Left ventricle myocardium superior (tissue), 1 donor: ENCODE data around the gene SPTBN1. TPM values are rescaled to one million over a fixed set of nuclear protein-coding genes. Genes with fewer than 3 reads are reported as not detected.
"Not testable (repeated sequence)": the region's sequence is repeated elsewhere in the genome, so short reads cannot be mapped to it uniquely, and the experiment has no call there.

Experiments
- ATAC-seq: fragments of 200-7000 bp; cut with Tn5 transposase; one replicate; pipeline ENCODE4 v1.9.1; 2020; ENCODE audit warnings: mild to moderate bottlenecking, moderate library complexity
- DNase-seq: peaks from one replicate; pipeline ENCODE4 v3.0.0-alpha.2; 2020
- intact Hi-C: fragments of 100-400 bp; cut with micrococcal nuclease; formaldehyde crosslinking; loops from one replicate; pipeline ENCODE4 v1.11.0; 2022
- total RNA-seq: library from RNA; stranded (reverse); fragmentation: NEBNext Ultra II Directional; extraction: Animal tissue kit (Norgen Biotek cat#: 25700); gene quantifications from one replicate; pipeline ENCODE4 v1.2.1, GENCODE V29; 2021
- donor health status: DM: no; HTN: yes; CAD: no; lungs with severe emphysema.

SPTBN1 gene
- total RNA-seq, 1 donor from 2014 or later = 468 TPM

DNA sequence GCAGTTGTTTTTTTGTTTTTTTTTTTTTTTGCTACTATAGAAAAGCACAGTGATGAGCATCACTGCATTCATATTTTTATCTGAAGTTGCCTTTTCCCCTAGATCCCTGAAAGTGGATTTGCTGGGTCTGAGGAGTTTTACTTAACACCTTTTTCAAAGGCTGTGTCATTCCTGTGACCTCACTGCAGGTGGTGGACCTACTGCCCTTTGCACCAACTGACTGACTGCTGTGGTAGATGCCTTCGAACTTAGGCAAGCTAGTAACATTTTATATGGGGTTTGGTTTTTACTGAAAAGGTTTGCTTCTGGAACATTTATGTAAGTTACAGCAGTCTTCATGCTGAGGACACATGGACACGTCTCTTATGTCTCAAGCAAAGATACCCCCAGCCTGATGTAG is 36.2 kb downstream of the SPTBN1 start:
- no peak for DNase-seq
- intact Hi-C loops = no loop called here
- ATAC-seq = no peak

DNA sequence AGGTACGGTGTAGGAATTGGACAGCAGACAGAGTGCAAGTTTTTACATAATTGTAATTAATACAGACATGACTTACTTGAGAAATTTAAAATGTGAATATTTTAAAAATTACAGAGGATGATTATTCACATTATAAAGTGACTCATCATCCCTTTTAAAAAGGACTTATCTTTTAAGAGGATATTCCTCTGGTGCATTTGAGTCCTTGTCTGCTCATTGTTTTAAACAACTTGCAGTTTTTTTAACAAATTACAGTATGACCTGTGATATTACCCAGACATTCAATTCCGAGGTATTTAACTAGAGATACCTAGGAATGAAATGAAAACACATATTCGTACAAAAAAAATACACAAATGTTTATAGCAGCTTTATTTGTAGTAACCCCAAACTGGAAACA is 38.0 kb downstream of the SPTBN1 start:
- DNase-seq (no peak), ATAC-seq (no peak)
- intact Hi-C loops = no loop called here

- intact Hi-C loops = no loop called here
- DNase-seq = no peak
- ATAC-seq = no peak
These were observed 40.8 kb downstream of the SPTBN1 start for GRCh38 chr2:54496920-54497319.

- peak; percentile 35 for DNase-seq
- peak; percentile 59 for ATAC-seq
- intact Hi-C loops = no loop called here
These were observed 41.9 kb downstream of the SPTBN1 start for GRCh38 chr2:54497763-54498680.

GRCh38 chr2:54499661-54500060 is 43.5 kb downstream of the SPTBN1 start:
- peak; percentile 56 for ATAC-seq
- DNase-seq = no peak
- intact Hi-C loops = no loop called here

DNA sequence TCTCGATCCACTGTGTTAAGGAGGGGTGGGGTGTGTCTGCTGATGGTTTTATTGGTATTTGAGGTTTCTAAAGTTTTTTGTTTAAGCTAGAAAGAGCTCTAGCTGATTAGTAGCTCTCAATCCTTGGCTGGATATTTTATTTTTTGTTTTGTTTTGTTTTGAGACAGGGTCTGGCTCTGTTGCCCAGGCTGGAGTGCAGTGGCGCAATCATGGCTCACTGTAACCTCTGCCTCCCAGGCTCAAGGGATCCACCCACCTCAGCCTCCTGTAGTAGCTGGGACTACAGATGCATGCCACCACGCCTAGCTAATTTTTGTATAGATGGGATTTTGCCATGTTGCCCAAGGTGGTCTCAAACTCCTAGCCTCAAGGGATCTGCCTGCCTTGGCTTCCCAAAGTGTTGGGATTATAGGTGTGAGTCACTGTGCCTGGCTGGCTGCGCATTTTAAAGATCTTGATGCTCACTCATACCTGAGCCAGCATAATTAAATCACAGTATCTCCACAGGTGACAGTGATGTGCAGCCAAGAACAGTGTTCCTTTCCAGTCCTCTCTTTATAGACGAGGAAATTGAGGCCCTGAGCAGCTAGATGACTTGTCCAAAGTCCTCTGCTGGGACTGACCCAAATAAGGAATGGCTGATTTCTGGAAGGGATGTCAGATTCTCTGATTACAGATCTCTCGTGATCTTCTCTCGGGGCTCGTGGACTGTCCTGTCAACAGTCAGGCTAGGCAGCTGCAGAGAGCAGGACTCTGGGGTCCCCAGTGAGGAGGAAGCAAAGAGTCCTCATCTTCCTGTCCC is 44.5 kb downstream of the SPTBN1 start:
- ATAC-seq (peak; percentile 67), DNase-seq (peak; percentile 57)
- intact Hi-C loops = no loop called here

DNA sequence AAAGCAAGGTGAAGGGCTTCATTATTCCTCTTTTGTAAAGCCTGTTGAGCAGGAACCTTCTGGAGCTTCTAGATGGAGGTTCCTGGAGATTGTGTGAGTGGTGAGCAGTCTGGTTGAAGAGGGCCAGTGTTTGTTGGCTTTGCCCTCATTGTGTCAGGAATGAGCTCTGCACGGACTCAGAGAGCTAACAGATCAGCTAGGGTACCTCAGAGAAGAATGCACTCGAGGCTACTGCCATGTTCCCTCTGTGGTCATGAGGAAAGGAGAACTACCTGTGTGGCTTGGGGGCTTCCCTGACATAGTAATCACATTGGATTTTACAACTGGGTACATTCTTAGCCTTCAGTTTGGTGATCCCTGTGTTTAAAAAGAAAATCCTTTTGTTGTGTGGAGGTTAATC is 46.6 kb downstream of the SPTBN1 start:
- ATAC-seq = no peak
- intact Hi-C loops = no loop called here
- DNase-seq = no peak

DNA sequence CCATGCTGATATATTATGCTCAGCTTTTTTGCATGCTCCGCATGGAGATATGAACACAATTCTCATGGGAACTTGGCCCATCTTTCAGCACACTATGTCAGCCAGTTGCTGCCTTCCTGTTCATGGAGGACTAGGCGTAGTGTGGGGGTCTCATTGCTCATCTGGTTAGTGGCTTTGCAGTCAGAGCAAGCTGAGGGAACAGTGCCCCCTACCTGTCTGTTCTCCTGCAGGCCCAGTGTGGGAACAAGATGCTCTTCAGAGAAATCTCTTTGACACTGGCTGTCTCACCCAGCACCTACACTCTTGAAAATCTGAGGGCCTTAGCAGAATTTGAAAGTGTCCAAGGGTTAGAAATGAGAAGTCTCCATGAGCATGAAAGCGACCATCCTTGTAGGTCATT is 47.1 kb downstream of the SPTBN1 start:
- intact Hi-C loops = no loop called here
- DNase-seq (no peak), ATAC-seq (peak; percentile 10)

GRCh38 chr2:54503828-54504227 is 47.7 kb downstream of the SPTBN1 start:
- ATAC-seq (no peak), DNase-seq (no peak)
- intact Hi-C loops = no loop called here

- ATAC-seq = no peak
- intact Hi-C loops = no loop called here
- no peak for DNase-seq
These were observed 48.7 kb downstream of the SPTBN1 start for GRCh38 chr2:54504866-54505265.

GRCh38 chr2:54508541-54508940 is 52.4 kb downstream of the SPTBN1 start:
- no peak for ATAC-seq
- DNase-seq = no peak
- intact Hi-C loops = no loop called here

DNA sequence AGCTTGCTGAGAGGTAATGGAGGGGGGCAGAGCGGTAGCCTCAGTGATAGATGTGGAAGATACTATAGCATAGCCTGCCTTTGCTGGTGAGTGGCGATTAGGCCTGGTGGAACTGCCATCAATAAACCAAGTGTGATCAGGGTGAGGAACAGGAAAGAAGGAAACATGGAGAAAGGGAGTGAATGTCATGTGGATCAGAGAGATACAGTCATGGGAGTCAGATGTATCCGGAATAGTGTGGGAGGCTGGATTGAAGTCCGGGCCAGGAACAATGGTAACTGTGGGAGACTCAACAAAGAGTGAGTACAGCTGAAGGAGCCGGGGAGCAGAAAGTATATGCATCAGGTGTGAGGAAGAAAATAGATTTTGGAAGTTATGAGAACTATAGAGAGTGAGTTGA is 52.9 kb downstream of the SPTBN1 start:
- intact Hi-C loops, ATAC-seq, DNase-seq: not testable (repeated sequence)

- ATAC-seq (no peak), DNase-seq (no peak)
- intact Hi-C loops = no loop called here
These were observed 54.8 kb downstream of the SPTBN1 start for GRCh38 chr2:54510916-54511315.

- no peak for DNase-seq
- intact Hi-C loops = no loop called here
- ATAC-seq = no peak
These were observed 56.1 kb downstream of the SPTBN1 start for GRCh38 chr2:54512183-54512582.

GRCh38 chr2:54512663-54513362 is 56.7 kb downstream of the SPTBN1 start:
- intact Hi-C loops = no loop called here
- ATAC-seq (no peak), DNase-seq (no peak)

- DNase-seq (no peak), ATAC-seq (no peak)
- intact Hi-C loops = no loop called here
These were observed 57.2 kb downstream of the SPTBN1 start for GRCh38 chr2:54513363-54513715.

- ATAC-seq (peak; percentile 27), DNase-seq (no peak)
- intact Hi-C loops = no loop called here
These were observed 58.9 kb downstream of the SPTBN1 start for GRCh38 chr2:54514822-54515569.

DNA sequence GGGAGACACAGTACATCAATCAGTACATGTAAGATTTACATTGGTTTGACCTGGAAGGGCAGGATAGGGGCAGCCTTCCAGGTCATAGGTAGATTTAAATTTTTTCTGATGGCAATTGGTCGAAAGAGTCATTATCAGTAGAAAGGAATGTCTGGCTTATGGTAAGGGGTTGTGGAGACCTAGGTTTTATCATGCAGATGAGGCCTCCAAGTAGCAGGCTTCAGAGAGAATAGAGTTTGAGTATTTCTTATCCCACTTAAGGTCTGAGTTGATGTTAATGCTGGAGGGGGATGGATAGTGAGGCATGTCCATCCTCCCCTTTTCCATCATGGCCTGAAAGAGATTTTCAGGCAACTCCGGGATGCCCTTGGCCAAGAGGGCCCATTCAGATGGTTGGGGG is 60.7 kb downstream of the SPTBN1 start:
- ATAC-seq (no peak), DNase-seq (no peak)
- intact Hi-C loops = no loop called here

DNA sequence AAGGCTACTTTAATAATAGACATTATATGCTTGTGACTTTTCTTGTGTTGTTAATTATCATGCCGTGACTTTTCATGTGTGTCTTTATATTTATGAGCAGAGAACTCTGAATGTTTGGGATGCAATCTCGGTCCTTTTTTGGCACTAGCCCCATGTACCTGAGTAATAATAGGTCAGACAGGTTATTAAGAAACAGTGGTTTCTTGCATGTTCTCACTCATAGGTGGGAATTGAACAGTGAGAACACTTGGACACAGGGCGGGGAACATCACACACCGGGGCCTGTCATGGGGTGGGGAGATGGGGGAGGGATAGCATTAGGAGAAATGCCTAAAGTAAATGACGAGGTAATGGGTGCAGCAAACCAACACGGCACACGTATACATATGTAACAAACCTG is 61.9 kb downstream of the SPTBN1 start:
- DNase-seq, ATAC-seq, intact Hi-C loops: not testable (repeated sequence)
